COLO829 (cell line): ENCODE measurements around the gene RIMS4.
"Not testable (repeated sequence)": the region's sequence is repeated elsewhere in the genome, so short reads cannot be mapped to it uniquely, and the experiment has no call there.

ENCODE experiments used
- DNase-seq: peaks from one replicate; pipeline ENCODE4 v3.0.0; 2012; ENCODE audit warnings: low spot score

The RIMS4 gene

GRCh38 chr20:44830523-44830922 is 20.2 kb upstream of the RIMS4 start:
- no peak for DNase-seq

- no peak for DNase-seq
Observed at GRCh38 chr20:44829688-44830087, 19.3 kb upstream of the RIMS4 start.

- no peak for DNase-seq
Observed at GRCh38 chr20:44828640-44829039, 18.3 kb upstream of the RIMS4 start.

GRCh38 chr20:44827401-44827800 is 17.1 kb upstream of the RIMS4 start:
- DNase-seq, result no peak

- not testable (repeated sequence) for DNase-seq
Observed at GRCh38 chr20:44821576-44821975, 11.2 kb upstream of the RIMS4 start.

GRCh38 chr20:44819936-44820335 is 9.6 kb upstream of the RIMS4 start:
- no peak for DNase-seq

- no peak for DNase-seq
Observed at GRCh38 chr20:44817143-44817910, 7.0 kb upstream of the RIMS4 start.

GRCh38 chr20:44814937-44815336 is 4.6 kb upstream of the RIMS4 start:
- no peak for DNase-seq

- no peak for DNase-seq
Observed at GRCh38 chr20:44811150-44811685, 872 bp upstream of the RIMS4 start.

GRCh38 chr20:44810061-44810390 is 320 bp downstream of the RIMS4 start:
- no peak for DNase-seq

- no peak for DNase-seq
Observed at GRCh38 chr20:44809380-44810060, 826 bp downstream of the RIMS4 start.

GRCh38 chr20:44807684-44808056 is 2.7 kb downstream of the RIMS4 start:
- no peak for DNase-seq

GRCh38 chr20:44807051-44807683 is 3.2 kb downstream of the RIMS4 start:
- DNase-seq, result no peak

- DNase-seq, result no peak
Observed at GRCh38 chr20:44805979-44806620, 4.2 kb downstream of the RIMS4 start.

GRCh38 chr20:44805335-44805978 is 4.9 kb downstream of the RIMS4 start:
- DNase-seq, result no peak

GRCh38 chr20:44803383-44803941 is 6.9 kb downstream of the RIMS4 start:
- no peak for DNase-seq

- no peak for DNase-seq
Observed at GRCh38 chr20:44802702-44803101, 7.6 kb downstream of the RIMS4 start.

GRCh38 chr20:44800391-44801046 is 9.8 kb downstream of the RIMS4 start:
- DNase-seq, result no peak

GRCh38 chr20:44799691-44800090 is 10.7 kb downstream of the RIMS4 start:
- DNase-seq, result no peak

- DNase-seq, result no peak
Observed at GRCh38 chr20:44796758-44797457, 13.4 kb downstream of the RIMS4 start.

GRCh38 chr20:44796311-44796710 is 14.0 kb downstream of the RIMS4 start:
- no peak for DNase-seq
